H1 (cell line): ENCODE measurements around the gene ARHGAP12. TPM values are rescaled to one million over a fixed set of nuclear protein-coding genes. Genes with fewer than 3 reads are reported as not detected.

ENCODE experiments used
- CTCF ChIA-PET: fragments of 300-600 bp; sonication (Branson Sonifier 250); formaldehyde crosslinking; loops from one replicate; lab custom pipeline; 2021; ENCODE audit not compliant: partially characterized antibody; lab: Charles Lee
- POLR2A ChIA-PET: fragments of 300-600 bp; sonication (Branson Sonifier 250); formaldehyde crosslinking; loops from one replicate; lab custom pipeline; 2021; ENCODE audit warnings: inconsistent platforms; ENCODE audit not compliant: partially characterized antibody; lab: Charles Lee
- DNase-seq, 2 experiments: peaks; one replicate each; pipeline versions ENCODE4 v3.0.0 to v3.0.0-alpha.2; 2010 to 2022; ENCODE audit warnings: low spot score in 2 of 2, low read depth in 1 of 2, mixed read lengths in 1 of 2
- FAIRE-seq: peaks from 2 replicates; lab custom pipeline; 2011; peaks lifted over from hg19 to GRCh38; lab: Jason Lieb, UNC
- H2AFZ ChIP-seq: 2 replicates; pipeline ENCODE4 v1.8.1; 2012; ENCODE audit warnings: low read length, inconsistent platforms
- H2AK5ac ChIP-seq: 2 replicates; pipeline ENCODE4 v1.6.1; 2013; ENCODE audit warnings: low read depth, low read length
- H2BK120ac ChIP-seq: replicated peaks from 2 replicates; pipeline ENCODE3; 2013; ENCODE audit warnings: low read depth, low read length, inconsistent platforms
- H2BK12ac ChIP-seq: 2 replicates; pipeline ENCODE4 v1.6.1; 2013; ENCODE audit warnings: low read depth, low read length
- H2BK15ac ChIP-seq: 2 replicates; pipeline ENCODE4 v1.6.1; 2013; ENCODE audit warnings: low read length
- H2BK20ac ChIP-seq: 2 replicates; pipeline ENCODE4 v1.6.1; 2013; ENCODE audit warnings: low read length
- H2BK5ac ChIP-seq: 2 replicates; pipeline ENCODE4 v1.6.1; 2013; ENCODE audit warnings: low read depth, low read length
- H3K14ac ChIP-seq: 2 replicates; pipeline ENCODE4 v1.6.1; 2013; ENCODE audit warnings: inconsistent platforms; ENCODE audit not compliant: insufficient read length
- H3K18ac ChIP-seq: 2 replicates; pipeline ENCODE4 v1.6.1; 2013; ENCODE audit warnings: low read length; ENCODE audit errors: extremely low read depth
- H3K23ac ChIP-seq: 2 replicates; pipeline ENCODE4 v1.6.1; 2013; ENCODE audit warnings: inconsistent platforms; ENCODE audit not compliant: insufficient read length
- H3K23me2 ChIP-seq: 2 replicates; pipeline ENCODE4 v1.6.1; 2013; ENCODE audit warnings: low read depth, low read length
- H3K27ac ChIP-seq: 2 replicates; pipeline ENCODE4 v1.6.1; 2011; ENCODE audit warnings: low read depth, low read length, inconsistent platforms
- H3K27me3 ChIP-seq, 4 experiments: replicated peaks in 1 of 4; 1 replicate in 1 of 4; 2 replicates in 3 of 4; pipeline versions ENCODE4 v1.6.1 to v1.8.1; 2011 to 2013; ENCODE audit warnings: low read length in 3 of 4, mild to moderate bottlenecking in 3 of 4, inconsistent platforms in 2 of 4, mixed read lengths in 2 of 4, moderate library complexity in 1 of 4; ENCODE audit not compliant: control insufficient read depth in 3 of 4, insufficient read depth in 3 of 4; ENCODE audit errors: extremely low read depth in 1 of 4
- H3K36me3 ChIP-seq, 4 experiments: 2 replicates each; pipeline versions ENCODE4 v1.6.1 to v1.8.1; 2011 to 2013; ENCODE audit warnings: mild to moderate bottlenecking in 4 of 4, low read length in 3 of 4, moderate library complexity in 2 of 4, control low read depth in 1 of 4, inconsistent platforms in 1 of 4; ENCODE audit not compliant: insufficient read depth in 4 of 4, control insufficient read depth in 2 of 4
- H3K4ac ChIP-seq: replicated peaks from 2 replicates; pipeline ENCODE3; 2013; ENCODE audit warnings: low read length, low read depth, mixed read lengths, inconsistent platforms; ENCODE audit not compliant: insufficient read length
- H3K4me1 ChIP-seq, 4 experiments: replicated peaks in 1 of 4; 1 replicate in 1 of 4; 2 replicates in 3 of 4; pipeline versions ENCODE4 v1.6.1 to v1.8.1; 2011 to 2013; ENCODE audit warnings: low read length in 3 of 4, inconsistent platforms in 2 of 4, mixed read lengths in 1 of 4; ENCODE audit not compliant: insufficient read depth in 4 of 4, control insufficient read depth in 3 of 4
- H3K4me2 ChIP-seq, 2 experiments: 2 replicates each; pipeline versions ENCODE4 v1.6.1 to v1.8.1; 2011 to 2013; ENCODE audit warnings: low read depth in 2 of 2, low read length in 2 of 2, control low read depth in 1 of 2, inconsistent platforms in 1 of 2, mild to moderate bottlenecking in 1 of 2; ENCODE audit not compliant: insufficient read depth in 1 of 2
- H3K4me3 ChIP-seq, 4 experiments: fragments of 200-600, 300-600 bp in 1 of 4; sonication (generic), shearing (Covaris generic), sonication (Bioruptor Twin) in 1 of 4; 2 replicates each; pipeline versions ENCODE4 v1.5.1 to v1.8.1; 2011 to 2016; ENCODE audit warnings: low read length in 4 of 4, low read depth in 3 of 4, control low read depth in 2 of 4, inconsistent platforms in 2 of 4, mild to moderate bottlenecking in 2 of 4, mixed read lengths in 1 of 4, moderate library complexity in 1 of 4; ENCODE audit not compliant: insufficient read depth in 2 of 4; ENCODE audit errors: extremely low read depth in 1 of 4
- H3K56ac ChIP-seq: replicated peaks from 2 replicates; pipeline ENCODE3; 2013; ENCODE audit warnings: low read depth, mild to moderate bottlenecking, mixed read lengths, low read length, inconsistent platforms; ENCODE audit not compliant: insufficient read length
- H3K79me1 ChIP-seq: 2 replicates; pipeline ENCODE4 v1.6.1; 2013; ENCODE audit warnings: low read depth, low read length, control low read depth
- H3K79me2 ChIP-seq, 2 experiments: 2 replicates each; pipeline versions ENCODE4 v1.6.1 to v1.8.1; 2012 to 2013; ENCODE audit warnings: low read length in 2 of 2, mild to moderate bottlenecking in 2 of 2, inconsistent platforms in 1 of 2; ENCODE audit not compliant: insufficient read depth in 2 of 2, control insufficient read depth in 1 of 2
- H3K9ac ChIP-seq, 4 experiments: replicated peaks in 1 of 4; 1 replicate in 1 of 4; 2 replicates in 3 of 4; pipeline versions ENCODE4 v1.6.1 to v1.8.1; 2011 to 2013; ENCODE audit warnings: low read depth in 3 of 4, low read length in 3 of 4, control low read depth in 2 of 4, mild to moderate bottlenecking in 2 of 4, moderate library complexity in 2 of 4, inconsistent platforms in 1 of 4; ENCODE audit errors: extremely low read depth in 1 of 4
- H3K9me3 ChIP-seq, 2 experiments: 2 replicates each; pipeline versions ENCODE4 v1.6.1 to v1.8.1; 2012 to 2013; ENCODE audit warnings: mild to moderate bottlenecking in 2 of 2, moderate library complexity in 2 of 2, control low read depth in 1 of 2, inconsistent platforms in 1 of 2, low read depth in 1 of 2, low read length in 1 of 2, mixed read lengths in 1 of 2; ENCODE audit not compliant: insufficient read depth in 2 of 2
- H4K20me1 ChIP-seq, 2 experiments: replicated peaks in 1 of 2; 2 replicates each; pipeline versions ENCODE3 to v1.8.1; 2011 to 2013; ENCODE audit warnings: inconsistent platforms in 2 of 2, low read length in 2 of 2, mild to moderate bottlenecking in 1 of 2; ENCODE audit not compliant: insufficient read depth in 2 of 2, control insufficient read depth in 1 of 2
- H4K5ac ChIP-seq: 2 replicates; pipeline ENCODE4 v1.6.1; 2013; ENCODE audit warnings: low read length, low read depth, mixed read lengths, inconsistent platforms; ENCODE audit not compliant: insufficient read length
- H4K8ac ChIP-seq: 2 replicates; pipeline ENCODE4 v1.8.0; 2013; ENCODE audit warnings: mild to moderate bottlenecking, moderate library complexity, low read length, inconsistent platforms; ENCODE audit not compliant: insufficient read depth; ENCODE audit errors: extremely low read depth
- H4K91ac ChIP-seq: replicated peaks from 2 replicates; pipeline ENCODE3; 2013; ENCODE audit warnings: low read length, mixed read lengths, inconsistent platforms; ENCODE audit not compliant: insufficient read length
- BACH1 ChIP-seq: IDR thresholded peaks from 2 replicates; pipeline ENCODE4 v1.6.1; 2012; ENCODE audit warnings: low read length, improper control_type of control experiment
- BRCA1 ChIP-seq: IDR thresholded peaks from 2 replicates; pipeline ENCODE4 v1.6.1; 2012; ENCODE audit warnings: low read depth, low read length, improper control_type of control experiment
- CTBP2 ChIP-seq: IDR thresholded peaks from 2 replicates; pipeline ENCODE4 v1.7.0; 2011; ENCODE audit warnings: borderline replicate concordance, mild to moderate bottlenecking, moderate library complexity, mixed read lengths, low read length; ENCODE audit not compliant: insufficient read depth, insufficient read length
- EGR1 ChIP-seq: IDR thresholded peaks from 2 replicates; pipeline ENCODE4 v1.6.1; 2011; ENCODE audit warnings: low read depth, low read length, borderline replicate concordance
- EP300 ChIP-seq, 2 experiments: IDR thresholded peaks; 1 replicate in 1 of 2; 2 replicates in 1 of 2; pipeline ENCODE4 v1.6.1; 2011 to 2012; ENCODE audit warnings: low read depth in 2 of 2, low read length in 2 of 2, mild to moderate bottlenecking in 2 of 2, borderline replicate concordance in 1 of 2, inconsistent platforms in 1 of 2, moderate library complexity in 1 of 2
- KDM4A ChIP-seq: IDR thresholded peaks from one replicate; pipeline ENCODE4 v1.7.1; 2012; ENCODE audit warnings: low read depth, mild to moderate bottlenecking, moderate library complexity, low read length, inconsistent platforms; ENCODE audit not compliant: severe bottlenecking
- KDM5A ChIP-seq: fragments of 200-600 bp; IDR thresholded peaks from 2 replicates; pipeline ENCODE4 v1.7.1; 2012; ENCODE audit warnings: mild to moderate bottlenecking, low read length, inconsistent platforms, mixed read lengths
- MAFK ChIP-seq: IDR thresholded peaks from 2 replicates; pipeline ENCODE4 v1.6.1; 2012; ENCODE audit warnings: low read depth, mild to moderate bottlenecking, improper control_type of control experiment, low read length
- SP4 ChIP-seq: IDR thresholded peaks from 2 replicates; pipeline ENCODE4 v1.6.1; 2012; ENCODE audit warnings: low read length, inconsistent platforms
- SUZ12 ChIP-seq: fragments of 200-600 bp; sonication (generic); IDR thresholded peaks from 2 replicates; pipeline ENCODE4 v1.6.1; 2012; ENCODE audit warnings: mild to moderate bottlenecking, inconsistent platforms, low read length, moderate library complexity, mixed read lengths
- TBP ChIP-seq: IDR thresholded peaks from 2 replicates; pipeline ENCODE4 v1.6.1; 2011; ENCODE audit warnings: low read depth, low read length, improper control_type of control experiment
- WGBS, 2 experiments: shearing (Covaris generic) in 1 of 2; methylation state at CpG; one replicate each; pipeline versions ENCODE4 v1.1.6 to v1.1.7; 2013 to 2015; ENCODE audit warnings: low lambda C conversion rate in 2 of 2, mixed read lengths in 2 of 2, inconsistent platforms in 1 of 2, low coverage in 1 of 2, missing lambda C conversion rate in 1 of 2; ENCODE audit not compliant: insufficient replicate concordance in 2 of 2, insufficient coverage in 1 of 2, insufficient read length in 1 of 2; ENCODE audit errors: extremely low coverage in 1 of 2, missing lambda C conversion rate in 1 of 2; 5-methylcytosine and 5-hydroxymethylcytosine counted together
- polyA plus RNA-seq, 7 experiments: library from polyadenylated mRNA; depleted of rRNA in 3 of 7; stranded (reverse) in 5 of 7; unstranded in 2 of 7; fragments of >200 nt in 5 of 7; fragments of 200-250 nt in 2 of 7; gene quantifications; 1 replicate in 5 of 7; 2 replicates in 1 of 7; 4 replicates in 1 of 7; pipeline versions ENCODE4 v1.2.1 to v1.2.3, GENCODE V29; 2011 to 2013; ENCODE audit warnings: missing spikeins in 2 of 7, mixed read lengths in 2 of 7
- total RNA-seq: library from RNA; stranded (reverse); fragmentation: NEBNext Ultra II Directional; extraction: Animal tissue kit (Norgen Biotek cat#: 25700); gene quantifications from 2 replicates; pipeline ENCODE4 v1.2.1, GENCODE V29; 2021
- TF ChIP-seq, protein P1 (sequence below): IDR thresholded peaks from 2 replicates; pipeline ENCODE4 v1.6.1; 2011; ENCODE audit warnings: low read depth, mild to moderate bottlenecking, low read length; ENCODE audit not compliant: insufficient read depth

ARHGAP12 gene
- total and polyA plus RNA-seq, 2 of the 8 experiments (the other 6 are each of a cell fraction or from before 2014, with no cell fraction given): 10.1 to 39.0 TPM

DNA sequence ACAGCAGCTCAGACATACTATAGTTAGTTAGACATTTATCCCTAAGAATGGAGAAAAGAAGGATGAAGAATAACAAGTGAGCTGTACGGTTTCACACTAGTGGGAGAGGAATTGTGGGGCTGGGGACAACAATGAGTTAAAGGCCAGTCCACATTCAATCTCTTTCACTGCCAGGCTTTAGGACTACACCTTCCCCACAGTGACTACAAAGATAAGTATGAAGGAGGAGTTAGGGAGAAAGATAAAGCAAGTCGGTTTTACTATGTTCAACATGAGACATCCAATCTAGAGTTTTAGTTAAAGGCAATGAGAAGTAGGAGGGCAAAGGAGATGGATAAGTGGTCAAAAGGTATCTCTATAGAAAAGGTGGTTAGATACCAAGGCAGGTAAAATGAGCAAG lies 16.3 kb downstream of the ARHGAP12 start:
- Histone ChIP-seq H2AK5ac (no peak overlapping the region), H3K18ac (no peak overlapping the region), H3K4me2 (no peak overlapping the region), H3K4ac (no peak overlapping the region), H3K36me3 (peaks cover 6 to 9% (median 7%) of the 10 kb centered on the region in 4 experiments; a peak in 7 of 8 replicates), H2BK15ac (no peak overlapping the region), H3K23me2 (no peaks in the 10 kb centered on the region), H3K23ac (no peak overlapping the region), H2AFZ (no peak overlapping the region), H2BK5ac (no peak overlapping the region), H2BK12ac (no peak overlapping the region), H3K14ac (no peak overlapping the region), H2BK20ac (no peak overlapping the region), H3K27ac (no peak overlapping the region), H3K27me3 (no peaks in the 10 kb centered on the region), H3K79me2 (peaks cover 2 to 96% of the 10 kb centered on the region in 2 experiments; a peak in 3 of 4 replicates), H3K4me3 (no peak overlapping the region), H4K8ac (no peak overlapping the region), H3K4me1 (peaks cover 2 to 5% (median 4%) of the 10 kb centered on the region in 4 experiments; a peak in 5 of 7 replicates), H4K91ac (no peak overlapping the region), H4K20me1 (peaks cover 2 to 9% of the 10 kb centered on the region in 2 experiments), H3K56ac (no peak overlapping the region), H3K79me1 (peaks cover 5% of the 10 kb centered on the region; the same call in 1 of the 2 replicates), H3K9me3 (no peaks in the 10 kb centered on the region), H2BK120ac (no peak overlapping the region), H4K5ac (no peak overlapping the region), H3K9ac (no peak overlapping the region)
- ChIA-PET POLR2A (interaction anchor here (0.7 to 2.1 kb wide), 3 partner anchors 10 to 92 kb away, joined by 3 to 4 read pairs (median 3); no protein-coding TSS in a partner anchor), CTCF (interaction anchor here (0.6 to 1.5 kb wide), 2 partner anchors 17 to 42 kb away, joined by 3 read pairs; partner anchors contain the start of gene ARHGAP12)
- FAIRE-seq (no peak), DNase-seq (no peak)
- WGBS, 2 experiments: 82% methylated on average over 2 of the region's 2 CpGs; no CpG with 5 or more reads in 1 of the 2 experiments
- TF ChIP-seq CTBP2 (no peak), SP4 (no peak), SUZ12 (no peak), BACH1 (no peak), EP300 (IDR thresholded peaks at IDR 0.05; ENCODE audit: borderline replicate concordance in 1 of 2, low read depth in 2 of 2, low read length in 2 of 2) (no peak), TBP (no peak), KDM5A (no peak), BRCA1 (no peak), MAFK (no peak), EGR1 (no peak), KDM4A (no peak)
- TF ChIP-seq, protein P1, sequence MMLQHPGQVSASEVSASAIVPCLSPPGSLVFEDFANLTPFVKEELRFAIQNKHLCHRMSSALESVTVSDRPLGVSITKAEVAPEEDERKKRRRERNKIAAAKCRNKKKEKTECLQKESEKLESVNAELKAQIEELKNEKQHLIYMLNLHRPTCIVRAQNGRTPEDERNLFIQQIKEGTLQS: no peak
